Breast epithelium (tissue), 4 donors: ENCODE measurements around the gene MRC2. TPM values are rescaled to one million over a fixed set of nuclear protein-coding genes. Genes with fewer than 3 reads are reported as not detected.

Experiments
- DNase-seq, 2 donors: peaks; one replicate each; pipeline ENCODE4 v3.0.0-alpha.2; 2019; ENCODE audit warnings: low spot score in 2 of 2
- H3K27ac ChIP-seq, 2 donors: fragments of 200-600 bp; sonication (generic) in 1 of 2; one replicate each; pipeline ENCODE4 v1.5.1; 2016 to 2019; ENCODE audit warnings: mild to moderate bottlenecking in 1 of 2
- H3K27me3 ChIP-seq, 2 donors: fragments of 200-600 bp; sonication (generic) in 1 of 2; one replicate each; pipeline versions ENCODE4 v1.5.1 to v1.6.0; 2017 to 2019; ENCODE audit warnings: control low read depth in 1 of 2, mild to moderate bottlenecking in 1 of 2
- H3K36me3 ChIP-seq: fragments of 200-600 bp; one replicate; pipeline ENCODE4 v1.5.1; 2019
- H3K4me1 ChIP-seq, 2 donors: fragments of 200-600 bp; sonication (generic); one replicate each; pipeline ENCODE4 v1.5.1; 2016 to 2019; ENCODE audit warnings: control low read depth in 1 of 2
- H3K4me3 ChIP-seq, 3 donors: fragments of 200-600 bp; sonication (generic); 1 replicate in 2 of 3; 2 replicates in 1 of 3; pipeline ENCODE4 v1.5.1; 2016 to 2019; ENCODE audit warnings: mild to moderate bottlenecking in 3 of 3, moderate library complexity in 2 of 3
- H3K9me3 ChIP-seq, 2 donors: fragments of 200-600 bp; sonication (generic) in 1 of 2; one replicate each; pipeline ENCODE4 v1.5.1; 2016 to 2019; ENCODE audit warnings: control low read depth in 1 of 2
- CTCF ChIP-seq, 3 donors: fragments of 450-650 bp; IDR thresholded peaks; one replicate each; pipeline ENCODE4 v1.5.1; 2016 to 2017; ENCODE audit warnings: antibody characterized with exemption in 3 of 3, mild to moderate bottlenecking in 3 of 3, moderate library complexity in 3 of 3
- POLR2A ChIP-seq: fragments of 450-650 bp; IDR thresholded peaks from one replicate; pipeline ENCODE4 v1.6.1; 2016; ENCODE audit warnings: antibody characterized with exemption, mild to moderate bottlenecking, moderate library complexity
- POLR2AphosphoS5 ChIP-seq, 3 donors: sonication (generic); formaldehyde crosslinking; IDR thresholded peaks; one replicate each; pipeline ENCODE4 v1.6.1; 2017; ENCODE audit warnings: antibody characterized with exemption in 3 of 3
- intact Hi-C: fragments of 100-400 bp; cut with DNase I; formaldehyde crosslinking; loops from one replicate; pipeline ENCODE4 v1.15.1; 2023; ENCODE audit warnings: low total_unique reads
- total RNA-seq, 3 donors: library from RNA; depleted of rRNA; stranded (reverse); fragments of >200 nt; gene quantifications; one replicate each; pipeline ENCODE4 v1.1.0, GENCODE V29; 2016

Gene MRC2
- total RNA-seq, 3 donors from 2014 or later: 28.4 to 40.2 (median 37.4) TPM

GRCh38 chr17:62630365-62631085 is 3.1 kb downstream of the MRC2 start:
- peak overlapping the region in 1 of 3 donors; percentile 86 for H3K4me3 ChIP-seq
- no peaks in the 10 kb centered on the region for H3K4me1 ChIP-seq
- TF ChIP-seq POLR2A (no peak), POLR2AphosphoS5 (IDR thresholded peaks at IDR 0.05) (no peak), CTCF (IDR thresholded peaks at IDR 0.05) (no peak)
- no peaks in the 10 kb centered on the region for H3K36me3 ChIP-seq
- no peak for DNase-seq
- H3K27me3 ChIP-seq: peaks cover 0 to 15% of the 10 kb centered on the region in 2 donors
- H3K9me3 ChIP-seq: no peaks in the 10 kb centered on the region
- peak overlapping the region in 1 of 2 donors; percentile 95 for H3K27ac ChIP-seq
- intact Hi-C loops: no loop called here

GRCh38 chr17:62631086-62631935 is 3.8 kb downstream of the MRC2 start:
- peaks cover 0 to 15% of the 10 kb centered on the region in 2 donors for H3K27me3 ChIP-seq
- TF ChIP-seq POLR2AphosphoS5 (IDR thresholded peaks at IDR 0.05) (no peak), CTCF (IDR thresholded peaks at IDR 0.05) (no peak), POLR2A (no peak)
- no peaks in the 10 kb centered on the region for H3K4me1 ChIP-seq
- H3K4me3 ChIP-seq: no peak overlapping the region
- peak overlapping the region in 1 of 2 donors; percentile 95 for H3K27ac ChIP-seq
- intact Hi-C loops: no loop called here
- no peak for DNase-seq
- no peaks in the 10 kb centered on the region for H3K36me3 ChIP-seq
- H3K9me3 ChIP-seq: no peaks in the 10 kb centered on the region

- H3K27me3 ChIP-seq: peaks cover 0 to 10% of the 10 kb centered on the region in 2 donors
- no peaks in the 10 kb centered on the region for H3K36me3 ChIP-seq
- peak overlapping the region in 1 of 2 donors; percentile 25 for H3K27ac ChIP-seq
- TF ChIP-seq POLR2AphosphoS5 (IDR thresholded peaks at IDR 0.05) (no peak), POLR2A (no peak), CTCF (IDR thresholded peaks at IDR 0.05) (no peak)
- intact Hi-C loops: no loop called here
- DNase-seq: no peak
- no peaks in the 10 kb centered on the region for H3K4me1 ChIP-seq
- H3K4me3 ChIP-seq: no peak overlapping the region
- no peaks in the 10 kb centered on the region for H3K9me3 ChIP-seq
Observed at GRCh38 chr17:62631936-62632924, 4.8 kb downstream of the MRC2 start.

- H3K36me3 ChIP-seq: no peaks in the 10 kb centered on the region
- no peak overlapping the region for H3K27ac ChIP-seq
- H3K27me3 ChIP-seq: no peaks in the 10 kb centered on the region
- TF ChIP-seq CTCF (IDR thresholded peaks at IDR 0.05) (no peak), POLR2A (no peak), POLR2AphosphoS5 (IDR thresholded peaks at IDR 0.05) (no peak)
- no peaks in the 10 kb centered on the region for H3K9me3 ChIP-seq
- H3K4me1 ChIP-seq: no peaks in the 10 kb centered on the region
- H3K4me3 ChIP-seq: no peak overlapping the region
- DNase-seq: no peak
- intact Hi-C loops: no loop called here
Observed at GRCh38 chr17:62637809-62638208, 10.3 kb downstream of the MRC2 start.
